H1 (cell line): ENCODE measurements around the gene CA10.
A peak's percentile ranks its signal among the peaks of the same experiment; 100 is the strongest.

ENCODE experiments used
- BRCA1 ChIP-seq: IDR thresholded peaks from 2 replicates; pipeline ENCODE4 v1.6.1; 2012; ENCODE audit warnings: low read depth, low read length, improper control_type of control experiment
- CTCF ChIP-seq, 3 experiments: IDR thresholded peaks; 1 replicate in 2 of 3; 2 replicates in 1 of 3; pipeline versions ENCODE4 v1.5.1 to v1.6.1; 2011; ENCODE audit warnings: low read length in 3 of 3, mild to moderate bottlenecking in 3 of 3, inconsistent platforms in 2 of 3, low read depth in 1 of 3, moderate library complexity in 1 of 3; ENCODE audit not compliant: insufficient read depth in 1 of 3; ENCODE audit errors: control extremely low read depth in 1 of 3
- EGR1 ChIP-seq: IDR thresholded peaks from 2 replicates; pipeline ENCODE4 v1.6.1; 2011; ENCODE audit warnings: low read depth, low read length, borderline replicate concordance
- EZH2 ChIP-seq: fragments of 200-600 bp; sonication (generic); IDR thresholded peaks from 2 replicates; pipeline ENCODE4 v1.7.1; 2012; ENCODE audit warnings: low read depth, mild to moderate bottlenecking, moderate library complexity, low read length, inconsistent platforms; ENCODE audit not compliant: severe bottlenecking
- JUND ChIP-seq: IDR thresholded peaks from 2 replicates; pipeline ENCODE4 v1.6.1; 2011; ENCODE audit warnings: mild to moderate bottlenecking, improper control_type of control experiment, low read length
- PHF8 ChIP-seq: fragments of 200-600 bp; sonication (generic); conservative IDR thresholded peaks from 2 replicates; pipeline ENCODE4 v1.7.1; 2012; ENCODE audit warnings: low read depth, mild to moderate bottlenecking, inconsistent platforms, low read length, moderate library complexity
- POLR2A ChIP-seq, 2 experiments: IDR thresholded peaks; 1 replicate in 1 of 2; 2 replicates in 1 of 2; pipeline ENCODE4 v1.6.1; 2011; ENCODE audit warnings: low read depth in 2 of 2, low read length in 2 of 2, mild to moderate bottlenecking in 2 of 2; ENCODE audit errors: control extremely low read depth in 1 of 2
- POLR2AphosphoS5 ChIP-seq: IDR thresholded peaks from 2 replicates; pipeline ENCODE4 v1.6.1; 2011; ENCODE audit warnings: low read depth, low read length
- RNF2 ChIP-seq: fragments of 200-900, 300-1000 bp; sonication (generic); IDR thresholded peaks from 2 replicates; pipeline ENCODE4 v1.7.1; 2016; ENCODE audit warnings: borderline replicate concordance, low read depth, mild to moderate bottlenecking, antibody characterized with exemption, low read length; ENCODE audit not compliant: poor library complexity, severe bottlenecking; ENCODE audit errors: missing control alignments
- SIN3A ChIP-seq, 2 experiments: IDR thresholded peaks in 1 of 2; conservative IDR thresholded peaks in 1 of 2; 2 replicates each; pipeline ENCODE4 v1.6.1; 2011 to 2012; ENCODE audit warnings: low read length in 2 of 2, improper control_type of control experiment in 1 of 2, low read depth in 1 of 2, mild to moderate bottlenecking in 1 of 2
- SP4 ChIP-seq: IDR thresholded peaks from 2 replicates; pipeline ENCODE4 v1.6.1; 2012; ENCODE audit warnings: low read length, inconsistent platforms
- TAF1 ChIP-seq: IDR thresholded peaks from 2 replicates; pipeline ENCODE4 v1.6.1; 2011; ENCODE audit warnings: mild to moderate bottlenecking, low read depth, low read length
- TBP ChIP-seq: IDR thresholded peaks from 2 replicates; pipeline ENCODE4 v1.6.1; 2011; ENCODE audit warnings: low read depth, low read length, improper control_type of control experiment
- TF ChIP-seq, protein P1 (sequence below): IDR thresholded peaks from 2 replicates; pipeline ENCODE4 v1.6.1; 2011; ENCODE audit warnings: low read length, improper control_type of control experiment

- TF ChIP-seq CTCF (IDR thresholded peaks at IDR 0.05; ENCODE audit: control extremely low read depth in 1 of 3, insufficient read depth in 1 of 3, low read depth in 1 of 3, low read length in 3 of 3) (peak; percentile 36 to 85 (median 75)), EZH2 (no peak), BRCA1 (no peak), SIN3A (conservative IDR thresholded peaks at IDR 0.05 in 1 of 2, IDR thresholded peaks at IDR 0.05 in 1 of 2; ENCODE audit: low read depth in 1 of 2, low read length in 2 of 2) (no peak), TAF1 (no peak), TBP (no peak), JUND (no peak), POLR2A (IDR thresholded peaks at IDR 0.05; ENCODE audit: control extremely low read depth in 1 of 2, low read depth in 2 of 2, low read length in 2 of 2) (no peak), POLR2AphosphoS5 (no peak), EGR1 (no peak), RNF2 (no peak), SP4 (no peak), PHF8 (no peak)
- TF ChIP-seq, protein P1, sequence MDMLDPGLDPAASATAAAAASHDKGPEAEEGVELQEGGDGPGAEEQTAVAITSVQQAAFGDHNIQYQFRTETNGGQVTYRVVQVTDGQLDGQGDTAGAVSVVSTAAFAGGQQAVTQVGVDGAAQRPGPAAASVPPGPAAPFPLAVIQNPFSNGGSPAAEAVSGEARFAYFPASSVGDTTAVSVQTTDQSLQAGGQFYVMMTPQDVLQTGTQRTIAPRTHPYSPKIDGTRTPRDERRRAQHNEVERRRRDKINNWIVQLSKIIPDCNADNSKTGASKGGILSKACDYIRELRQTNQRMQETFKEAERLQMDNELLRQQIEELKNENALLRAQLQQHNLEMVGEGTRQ, result no peak
Observed at GRCh38 chr17:51640108-51640622, 518.3 kb downstream of the CA10 start.
